Pancreas (tissue), 10 donors: Measurements from ENCODE around the gene TRPM5. TPM values are rescaled to one million over a fixed set of nuclear protein-coding genes. Genes with fewer than 3 reads are reported as not detected.

ENCODE experiments used
- ATAC-seq, 4 donors: fragments of 200-7000 bp; cut with Tn5 transposase; one replicate each; pipeline versions ENCODE4 v1.8.0 to v1.9.1; 2020; ENCODE audit warnings: mild to moderate bottlenecking in 4 of 4, moderate library complexity in 4 of 4
- DNase-seq, 6 donors: peaks; one replicate each; pipeline ENCODE4 v3.0.0-alpha.2; 2020
- FAIRE-seq: peaks from 2 replicates; lab custom pipeline; 2012; peaks lifted over from hg19 to GRCh38; lab: Jason Lieb, UNC
- H3K27ac ChIP-seq, 4 donors: fragments of 200-600 bp; sonication (generic); 1 replicate in 3 of 4; 2 replicates in 1 of 4; pipeline versions ENCODE4 v1.5.0 to v1.8.0; 2020
- H3K27me3 ChIP-seq, 4 donors: fragments of 200-600 bp; one replicate each; pipeline ENCODE4 v1.8.0; 2021
- H3K36me3 ChIP-seq, 3 donors: fragments of 200-600 bp; sonication (generic) in 1 of 3; one replicate each; pipeline versions ENCODE4 v1.5.0 to v1.8.0; 2020 to 2021
- H3K4me1 ChIP-seq, 3 donors: fragments of 200-600 bp; one replicate each; pipeline ENCODE4 v1.8.0; 2021
- H3K4me3 ChIP-seq, 4 donors: fragments of 200-600 bp; sonication (generic) in 2 of 4; one replicate each; pipeline versions ENCODE4 v1.5.0 to v1.8.0; 2020 to 2021
- H3K9me3 ChIP-seq, 4 donors: fragments of 200-600 bp; one replicate each; pipeline ENCODE4 v1.8.0; 2021
- WGBS, 2 donors: extraction: QIAGEN DNeasy Blood & Tissue Kit; methylation state at CpG; one replicate each; pipeline ENCODE4 v1.1.7; 2013; 5-methylcytosine and 5-hydroxymethylcytosine counted together
- intact Hi-C, 3 donors: fragments of 100-400 bp; cut with DNase I; formaldehyde crosslinking; loops; one replicate each; pipeline versions ENCODE4 v1.11.1 to v1.14.2; 2022
- polyA plus RNA-seq, 2 donors: library from polyadenylated mRNA; stranded (reverse); fragments of 200-250 nt; gene quantifications; one replicate each; pipeline ENCODE4 v1.2.3, GENCODE V29; 2013
- total RNA-seq, 6 donors: library from RNA; stranded (reverse); fragmentation: NEBNext Ultra II Directional in 4 of 6; extraction: Animal tissue kit (Norgen Biotek cat#: 25700) in 4 of 6; gene quantifications; one replicate each; pipeline versions ENCODE4 v1.2.1 to v1.2.4, GENCODE V29; 2021 to 2023
- TF ChIP-seq, protein P1 (sequence below), 4 donors: fragments of 200-600 bp; sonication (generic) in 3 of 4; IDR thresholded peaks; one replicate each; pipeline versions ENCODE4 v1.5.0 to v1.8.0; 2021; ENCODE audit warnings: antibody characterized with exemption in 4 of 4
- donor health status: healthy with polysubstance abuse.
- donor health status: DM: no; HTN: no; CAD: no; lungs with moderate emphysema.
- donor health status: DM: no; HTN: no; CAD: no.
- donor health status: control.
- donor health status: control.
- donor health status: Bipolar disorder and iron deficiency.
- donor health status: DM: yes; HTN: yes; CAD: no.
- donor health status: DM: no; HTN: no; CAD: no.
- donor health status: DM: no; HTN: no; CAD: no.
- donor health status: DM: yes; HTN: yes; CAD: no.

Gene TRPM5
- total and polyA plus RNA-seq, 8 donors, result 0.51 to 4.8 (median 1.2) TPM

DNA sequence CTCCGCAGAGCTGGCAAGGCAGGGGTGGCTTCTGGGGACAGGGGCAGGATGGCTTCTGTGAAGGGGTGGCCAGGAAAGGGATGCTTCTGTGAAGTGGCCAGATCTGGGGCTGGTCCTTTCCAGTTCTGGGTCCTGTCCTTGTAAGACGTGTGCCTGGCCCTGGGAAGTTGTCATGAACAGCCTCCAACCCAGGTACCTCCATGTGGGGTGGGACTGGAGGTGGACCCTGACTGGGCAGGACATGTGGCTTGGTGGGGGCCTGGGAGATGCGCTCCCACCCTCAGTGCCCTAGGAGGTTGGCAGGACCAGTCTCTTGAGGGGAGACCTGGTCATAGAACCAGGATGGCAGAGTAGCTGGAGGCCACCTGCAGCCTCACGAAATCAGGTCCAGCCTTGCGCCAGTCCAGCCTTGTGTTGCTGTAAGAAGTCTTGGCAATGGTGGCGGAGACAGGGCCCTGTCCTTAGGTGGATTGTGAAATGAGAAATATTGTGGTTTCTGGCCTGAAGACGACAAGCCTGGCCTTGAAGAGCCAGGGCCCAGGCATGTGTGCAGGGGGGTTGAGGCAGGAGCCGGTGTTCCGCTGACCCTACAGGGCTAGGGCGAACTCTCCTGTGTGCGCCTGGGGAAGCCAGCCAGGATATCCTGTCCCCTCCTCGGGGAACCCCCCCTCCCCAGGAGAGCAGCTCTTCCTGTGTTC, 3.1 kb upstream of the TRPM5 start:
- intact Hi-C loops, result no loop called here
- H3K4me3 ChIP-seq, result peak overlapping the region in 1 of 4 donors; percentile 68
- FAIRE-seq, result no peak
- TF ChIP-seq, protein P1, sequence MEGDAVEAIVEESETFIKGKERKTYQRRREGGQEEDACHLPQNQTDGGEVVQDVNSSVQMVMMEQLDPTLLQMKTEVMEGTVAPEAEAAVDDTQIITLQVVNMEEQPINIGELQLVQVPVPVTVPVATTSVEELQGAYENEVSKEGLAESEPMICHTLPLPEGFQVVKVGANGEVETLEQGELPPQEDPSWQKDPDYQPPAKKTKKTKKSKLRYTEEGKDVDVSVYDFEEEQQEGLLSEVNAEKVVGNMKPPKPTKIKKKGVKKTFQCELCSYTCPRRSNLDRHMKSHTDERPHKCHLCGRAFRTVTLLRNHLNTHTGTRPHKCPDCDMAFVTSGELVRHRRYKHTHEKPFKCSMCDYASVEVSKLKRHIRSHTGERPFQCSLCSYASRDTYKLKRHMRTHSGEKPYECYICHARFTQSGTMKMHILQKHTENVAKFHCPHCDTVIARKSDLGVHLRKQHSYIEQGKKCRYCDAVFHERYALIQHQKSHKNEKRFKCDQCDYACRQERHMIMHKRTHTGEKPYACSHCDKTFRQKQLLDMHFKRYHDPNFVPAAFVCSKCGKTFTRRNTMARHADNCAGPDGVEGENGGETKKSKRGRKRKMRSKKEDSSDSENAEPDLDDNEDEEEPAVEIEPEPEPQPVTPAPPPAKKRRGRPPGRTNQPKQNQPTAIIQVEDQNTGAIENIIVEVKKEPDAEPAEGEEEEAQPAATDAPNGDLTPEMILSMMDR (IDR thresholded peaks at IDR 0.05), result no peak
- ATAC-seq, result no peak
- DNase-seq, result peak in 2 of 6 donors; percentile 54 to 63
- H3K27ac ChIP-seq, result peak overlapping the region in 1 of 4 donors; percentile 16
- H3K36me3 ChIP-seq, result no peaks in the 10 kb centered on the region
- 75 to 80% methylated on average over 12 of the region's 12 CpGs for WGBS, 2 donors
- H3K27me3 ChIP-seq, result no peaks in the 10 kb centered on the region
- peaks cover 11 to 21% (median 12%) of the 10 kb centered on the region in 3 donors for H3K4me1 ChIP-seq
- no peaks in the 10 kb centered on the region for H3K9me3 ChIP-seq

DNA sequence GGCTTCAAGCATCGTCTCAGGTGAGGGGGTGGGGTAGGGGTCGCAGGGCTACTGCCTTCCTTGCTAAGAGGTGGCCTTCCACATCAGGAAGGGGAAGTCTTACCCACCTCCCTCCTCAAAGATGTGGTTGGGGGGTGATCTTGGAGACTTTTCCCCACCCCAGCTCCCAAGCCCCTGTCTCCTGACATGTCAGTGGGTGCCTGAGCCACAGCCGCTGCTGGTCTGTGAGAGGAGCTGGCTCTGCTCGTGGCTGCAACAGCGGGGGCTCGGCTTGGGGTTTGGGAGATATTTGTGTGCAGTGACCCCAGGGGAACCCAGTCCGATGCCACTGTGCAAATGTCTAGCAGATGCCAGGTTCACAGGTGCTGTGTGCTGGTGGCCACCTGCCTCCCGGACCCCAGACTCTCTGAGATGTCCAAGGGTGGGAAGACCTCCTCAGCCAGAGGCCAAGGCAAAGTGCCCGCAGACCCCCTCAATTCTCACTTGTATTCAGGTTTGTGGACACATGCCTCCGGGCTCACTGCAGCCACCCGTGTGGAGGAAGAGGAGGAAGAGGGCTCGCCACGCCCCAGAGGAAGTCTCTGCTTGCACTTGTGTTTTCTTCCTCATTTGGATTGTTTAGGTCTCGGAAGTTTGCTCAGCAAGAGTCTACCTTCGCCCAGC, 2.4 kb upstream of the TRPM5 start:
- ATAC-seq (no peak), DNase-seq (peak in 2 of 6 donors; percentile 51 to 74), FAIRE-seq (no peak)
- H3K36me3 ChIP-seq, result no peaks in the 10 kb centered on the region
- H3K9me3 ChIP-seq, result no peaks in the 10 kb centered on the region
- H3K4me3 ChIP-seq, result peak overlapping the region in 3 of 4 donors; percentile 43 to 68 (median 62)
- peaks cover 11 to 21% (median 12%) of the 10 kb centered on the region in 3 donors for H3K4me1 ChIP-seq
- H3K27ac ChIP-seq, result peak overlapping the region in 3 of 4 donors; percentile 55 to 76 (median 72)
- WGBS, 2 donors, result 71% methylated on average over 14 to 15 of the region's 15 CpGs
- TF ChIP-seq, protein P1 (IDR thresholded peaks at IDR 0.05), result no peak
- no peaks in the 10 kb centered on the region for H3K27me3 ChIP-seq
- intact Hi-C loops, result no loop called here

DNA sequence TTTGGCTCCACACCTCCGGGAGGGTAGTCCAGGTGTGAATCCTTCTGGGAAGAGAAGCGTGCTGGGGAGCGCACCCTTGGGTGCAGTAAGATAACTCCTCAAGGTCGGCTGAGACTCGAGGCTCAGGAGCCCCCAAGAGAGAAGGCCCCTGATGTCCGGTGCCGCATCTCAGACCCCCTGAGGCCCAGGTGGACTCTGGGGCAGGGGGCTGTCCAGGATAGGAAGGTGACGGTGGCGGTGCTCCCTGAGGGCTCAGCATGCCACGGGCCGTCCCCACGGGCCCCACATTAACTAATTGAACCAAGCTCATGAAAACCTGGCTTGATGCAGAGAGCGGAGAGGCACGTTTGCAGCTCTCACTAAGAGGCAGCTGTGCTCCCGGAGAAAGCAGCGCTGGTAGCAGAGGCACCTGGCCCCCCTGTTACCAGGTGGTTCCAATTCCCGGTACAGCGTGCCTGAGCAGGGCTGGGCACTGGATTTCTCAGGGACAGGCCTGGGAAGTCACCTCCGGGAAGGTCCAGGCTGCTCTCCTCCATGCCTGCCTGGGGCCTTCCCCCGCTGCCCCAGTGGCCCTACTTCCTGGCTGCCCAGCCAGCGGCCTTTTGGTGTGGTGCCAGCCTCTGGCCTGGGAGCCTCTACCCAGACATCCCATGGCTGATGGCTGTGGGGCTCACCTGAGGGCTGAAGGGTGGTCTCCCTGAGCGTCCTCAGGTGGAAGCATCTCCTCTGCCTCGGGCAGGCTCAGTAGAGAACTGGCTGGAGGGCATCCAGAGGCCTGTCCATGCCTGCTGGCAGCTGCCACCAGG, 1.6 kb upstream of the TRPM5 start:
- DNase-seq, result peak; percentile 72 to 93 (median 84)
- peak overlapping the region; percentile 27 to 68 (median 52) for H3K4me3 ChIP-seq
- ATAC-seq, result peak; percentile 55 to 78 (median 71)
- FAIRE-seq, result no peak
- intact Hi-C loops, result no loop called here
- 15 to 16% methylated on average over 22 to 23 of the region's 23 CpGs for WGBS, 2 donors
- TF ChIP-seq, protein P1 (IDR thresholded peaks at IDR 0.05), result no peak
- H3K9me3 ChIP-seq, result no peaks in the 10 kb centered on the region
- no peaks in the 10 kb centered on the region for H3K27me3 ChIP-seq
- peaks cover 11 to 21% (median 12%) of the 10 kb centered on the region in 3 donors for H3K4me1 ChIP-seq
- no peaks in the 10 kb centered on the region for H3K36me3 ChIP-seq
- H3K27ac ChIP-seq, result peak overlapping the region; percentile 34 to 76 (median 64)

DNA sequence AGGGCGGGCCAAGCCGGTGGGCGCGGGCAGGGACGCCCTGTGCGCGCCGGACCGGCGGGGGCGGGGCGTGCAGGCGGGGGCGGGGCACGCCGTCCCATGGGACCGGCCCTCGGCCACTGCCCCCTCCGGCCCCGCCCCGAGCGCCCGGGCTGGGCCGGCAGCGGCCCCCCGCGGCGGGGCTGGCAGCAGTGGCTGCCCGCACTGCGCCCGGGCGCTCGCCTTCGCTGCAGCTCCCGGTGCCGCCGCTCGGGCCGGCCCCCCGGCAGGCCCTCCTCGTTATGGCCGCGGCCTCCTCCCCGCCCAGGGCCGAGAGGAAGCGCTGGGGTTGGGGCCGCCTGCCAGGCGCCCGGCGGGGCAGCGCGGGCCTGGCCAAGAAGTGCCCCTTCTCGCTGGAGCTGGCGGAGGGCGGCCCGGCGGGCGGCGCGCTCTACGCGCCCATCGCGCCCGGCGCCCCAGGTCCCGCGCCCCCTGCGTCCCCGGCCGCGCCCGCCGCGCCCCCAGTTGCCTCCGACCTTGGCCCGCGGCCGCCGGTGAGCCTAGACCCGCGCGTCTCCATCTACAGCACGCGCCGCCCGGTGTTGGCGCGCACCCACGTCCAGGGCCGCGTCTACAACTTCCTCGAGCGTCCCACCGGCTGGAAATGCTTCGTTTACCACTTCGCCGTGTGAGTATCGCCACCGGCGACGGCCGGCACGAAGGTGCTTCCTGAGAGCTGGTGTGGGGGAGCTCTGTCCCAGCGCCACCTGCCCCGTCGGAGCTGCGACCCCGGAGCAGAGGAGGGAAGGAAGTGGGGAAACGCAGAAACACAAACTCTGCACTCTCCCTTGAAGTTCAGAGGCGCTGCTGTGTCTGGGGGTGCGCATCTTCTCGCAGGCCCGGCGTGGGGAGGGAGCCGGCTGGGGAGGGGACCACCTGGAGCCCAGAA, 769 bp upstream of the TRPM5 start, which contains the start of gene KCNQ1:
Gene KCNQ1 (plus strand): TSS at position 188 of the 925 bp plus-strand sequence. CDS start 91 bp downstream, at position 279.
- Histone ChIP-seq H3K9me3 (no peaks in the 10 kb centered on the region), H3K27me3 (no peaks in the 10 kb centered on the region), H3K36me3 (no peaks in the 10 kb centered on the region), H3K4me3 (peak within 1 kb of the TSS; percentile 27 to 68 (median 52)), H3K4me1 (peaks cover 11 to 21% (median 12%) of the 10 kb centered on the region in 3 donors), H3K27ac (peak within 1 kb of the TSS; percentile 34 to 76 (median 64))
- no peak for FAIRE-seq
- peak; percentile 77 to 87 (median 80) for ATAC-seq
- intact Hi-C loops, result no loop called here
- peak; percentile 65 to 89 (median 82) for DNase-seq
- TF ChIP-seq, protein P1 (IDR thresholded peaks at IDR 0.05), result no peak
- WGBS, 2 donors, result 1 to 2% methylated on average over 57 to 114 of the region's 116 CpGs
